Stimulated activated naive B cell treated with anti-CD40 and anti-IgM and Interleukin-4, amounts not matched to agents 10 μg/mL and 1 μg/mL and 100 μg/mL, for 72 hours (primary cell): Measurements from ENCODE around the gene DCST1.
A peak's percentile ranks its signal among the peaks of the same experiment; 100 is the strongest.

ENCODE experiments used
- ATAC-seq, 2 donors: fragments of 150-1000 bp; cut with Tn5 transposase; replicated peaks; 2 replicates each; pipeline ENCODE4 v1.10.0; 2021; ENCODE audit warnings: moderate library complexity in 1 of 2
- DNase-seq: peaks from one replicate; pipeline ENCODE4 v3.0.0; 2021
- H3K27ac Mint-ChIP-seq: one replicate; pipeline ENCODE4 v1.8.0; 2022; ENCODE audit warnings: mild to moderate bottlenecking, mixed read lengths
- H3K27me3 Mint-ChIP-seq, 2 donors: one replicate each; pipeline ENCODE4 v1.8.0; 2022; ENCODE audit warnings: mixed read lengths in 2 of 2
- H3K36me3 Mint-ChIP-seq, 2 donors: one replicate each; pipeline ENCODE4 v1.8.0; 2022; ENCODE audit warnings: mixed read lengths in 2 of 2, mild to moderate bottlenecking in 1 of 2
- H3K4me1 Mint-ChIP-seq, 2 donors: one replicate each; pipeline ENCODE4 v1.8.0; 2022; ENCODE audit warnings: mixed read lengths in 2 of 2, mild to moderate bottlenecking in 1 of 2
- H3K4me3 Mint-ChIP-seq, 2 donors: one replicate each; pipeline ENCODE4 v1.8.0; 2022; ENCODE audit warnings: mild to moderate bottlenecking in 2 of 2, mixed read lengths in 2 of 2, moderate library complexity in 1 of 2
- H3K9me3 Mint-ChIP-seq, 2 donors: one replicate each; pipeline ENCODE4 v1.8.0; 2022; ENCODE audit warnings: mixed read lengths in 2 of 2, mild to moderate bottlenecking in 1 of 2

DCST1 gene

GRCh38 chr1:155043301-155043702, 9.7 kb downstream of the DCST1 start:
- DNase-seq (no peak), ATAC-seq (no peak)
- Mint-ChIP-seq H3K4me1 (peaks cover 9 to 11% of the 10 kb centered on the region in 2 donors), H3K36me3 (no peaks in the 10 kb centered on the region), H3K9me3 (no peaks in the 10 kb centered on the region), H3K27ac (no peak overlapping the region), H3K27me3 (peaks cover 9 to 19% of the 10 kb centered on the region in 2 donors), H3K4me3 (no peak overlapping the region)

- ATAC-seq, result no peak
- Mint-ChIP-seq H3K4me1 (peaks cover 9 to 11% of the 10 kb centered on the region in 2 donors), H3K4me3 (no peak overlapping the region), H3K27me3 (peaks cover 5 to 14% of the 10 kb centered on the region in 2 donors), H3K36me3 (no peaks in the 10 kb centered on the region), H3K27ac (no peak overlapping the region), H3K9me3 (no peaks in the 10 kb centered on the region)
- no peak for DNase-seq
These were observed 10.2 kb downstream of the DCST1 start for GRCh38 chr1:155043793-155044192.

DNA sequence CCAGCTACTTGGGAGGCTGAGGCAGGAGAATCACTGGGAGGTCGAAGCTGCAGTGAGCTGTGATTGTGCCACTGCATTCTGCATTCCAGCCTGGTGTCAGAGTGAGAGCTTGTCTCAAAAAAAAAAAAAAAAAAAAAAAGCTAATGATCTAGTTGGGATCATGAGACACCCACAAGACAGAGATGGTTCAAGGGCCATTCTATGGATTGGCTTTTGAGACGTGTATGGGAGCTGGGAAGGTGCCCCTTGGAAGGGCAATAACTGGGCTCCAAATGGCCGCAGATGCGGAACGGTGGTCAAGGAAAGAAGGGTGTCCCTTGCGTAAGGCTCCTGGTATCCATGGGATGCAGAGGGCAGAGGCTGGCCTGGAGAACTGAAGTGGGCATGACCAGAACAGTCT, 10.7 kb downstream of the DCST1 start:
- H3K27me3 Mint-ChIP-seq, result peaks cover 2 to 9% of the 10 kb centered on the region in 2 donors
- no peak overlapping the region for H3K4me3 Mint-ChIP-seq
- no peak for ATAC-seq
- H3K36me3 Mint-ChIP-seq, result no peaks in the 10 kb centered on the region
- H3K27ac Mint-ChIP-seq, result no peak overlapping the region
- DNase-seq, result no peak
- H3K4me1 Mint-ChIP-seq, result peaks cover 9 to 11% of the 10 kb centered on the region in 2 donors
- H3K9me3 Mint-ChIP-seq, result no peaks in the 10 kb centered on the region

DNA sequence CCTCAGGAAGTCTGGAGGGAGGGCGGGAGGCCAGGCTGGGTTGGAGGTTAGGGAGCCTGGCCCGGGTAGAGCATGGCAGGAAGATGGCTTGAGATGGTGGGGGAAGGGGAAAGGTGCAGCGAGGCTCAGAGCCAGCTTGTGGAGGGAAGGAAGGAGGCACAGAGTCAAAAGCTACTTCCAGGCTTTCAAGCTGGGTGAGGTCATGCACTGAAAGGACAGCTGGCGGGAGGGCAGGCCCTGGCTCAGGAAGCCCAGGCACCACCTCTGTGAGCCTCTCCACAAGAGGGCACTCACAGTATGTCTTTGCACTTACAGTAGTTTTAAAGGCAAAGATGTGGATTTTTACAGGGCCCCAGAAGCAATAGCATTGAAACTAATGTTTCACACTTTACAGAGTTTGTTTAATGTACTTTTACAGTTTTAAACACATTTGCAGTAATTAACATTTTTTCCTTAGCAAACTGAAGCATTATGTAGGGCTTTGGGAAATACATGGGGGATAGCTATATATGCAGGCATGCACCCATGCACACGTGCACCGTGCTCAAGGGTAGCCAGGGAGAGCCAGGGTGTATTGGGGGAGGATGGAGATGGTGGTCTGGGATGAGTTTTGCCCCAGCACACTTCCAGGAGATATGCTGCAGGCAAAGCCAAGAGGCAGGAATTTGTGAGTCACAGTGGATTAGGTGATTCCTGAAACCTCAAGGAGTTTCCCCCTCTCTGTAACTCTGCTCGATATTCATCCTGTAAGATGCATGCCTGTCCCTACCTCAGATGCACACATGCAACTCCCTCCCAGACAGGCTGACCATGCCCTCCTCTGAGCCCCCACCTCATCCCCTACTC, 11.4 kb downstream of the DCST1 start:
- DNase-seq (peak; percentile 32), ATAC-seq (peak; percentile 96)
- Mint-ChIP-seq H3K4me3 (no peak overlapping the region), H3K27me3 (peaks cover 0 to 6% of the 10 kb centered on the region in 2 donors), H3K36me3 (no peaks in the 10 kb centered on the region), H3K9me3 (no peaks in the 10 kb centered on the region), H3K4me1 (peaks cover 15% of the 10 kb centered on the region in 2 donors), H3K27ac (no peak overlapping the region)

- ATAC-seq (no peak), DNase-seq (no peak)
- H3K4me3 Mint-ChIP-seq, result no peak overlapping the region
- H3K27ac Mint-ChIP-seq, result no peak overlapping the region
- no peaks in the 10 kb centered on the region for H3K27me3 Mint-ChIP-seq
- H3K4me1 Mint-ChIP-seq, result peaks cover 36 to 43% of the 10 kb centered on the region in 2 donors
- no peaks in the 10 kb centered on the region for H3K9me3 Mint-ChIP-seq
- H3K36me3 Mint-ChIP-seq, result no peaks in the 10 kb centered on the region
These were observed 15.1 kb downstream of the DCST1 start for GRCh38 chr1:155048449-155049334.

- DNase-seq, result no peak
- Mint-ChIP-seq H3K4me1 (peaks cover 30 to 37% of the 10 kb centered on the region in 2 donors), H3K4me3 (peak overlapping the region; percentile 83 to 89), H3K27ac (peak overlapping the region; percentile 31), H3K36me3 (peaks cover 0 to 4% of the 10 kb centered on the region in 2 donors), H3K9me3 (no peaks in the 10 kb centered on the region), H3K27me3 (no peaks in the 10 kb centered on the region)
- no peak for ATAC-seq
These were observed 16.3 kb downstream of the DCST1 start for GRCh38 chr1:155049651-155050559.

GRCh38 chr1:155050560-155051341, 17.1 kb downstream of the DCST1 start, which contains the start of gene ADAM15:
TSS of gene ADAM15 (plus strand) at chr1:155051316. CDS start at chr1:155051387, 71 bp downstream.
- H3K27ac Mint-ChIP-seq, result peak within 1 kb of the TSS; percentile 86
- peaks cover 25 to 34% of the 10 kb centered on the region in 2 donors for H3K4me1 Mint-ChIP-seq
- no peaks in the 10 kb centered on the region for H3K27me3 Mint-ChIP-seq
- ATAC-seq, result peak; percentile 80 to 83
- DNase-seq, result peak; percentile 67
- peaks cover 5 to 9% of the 10 kb centered on the region in 2 donors for H3K36me3 Mint-ChIP-seq
- H3K9me3 Mint-ChIP-seq, result no peaks in the 10 kb centered on the region
- peak within 1 kb of the TSS; percentile 86 to 89 for H3K4me3 Mint-ChIP-seq

DNA sequence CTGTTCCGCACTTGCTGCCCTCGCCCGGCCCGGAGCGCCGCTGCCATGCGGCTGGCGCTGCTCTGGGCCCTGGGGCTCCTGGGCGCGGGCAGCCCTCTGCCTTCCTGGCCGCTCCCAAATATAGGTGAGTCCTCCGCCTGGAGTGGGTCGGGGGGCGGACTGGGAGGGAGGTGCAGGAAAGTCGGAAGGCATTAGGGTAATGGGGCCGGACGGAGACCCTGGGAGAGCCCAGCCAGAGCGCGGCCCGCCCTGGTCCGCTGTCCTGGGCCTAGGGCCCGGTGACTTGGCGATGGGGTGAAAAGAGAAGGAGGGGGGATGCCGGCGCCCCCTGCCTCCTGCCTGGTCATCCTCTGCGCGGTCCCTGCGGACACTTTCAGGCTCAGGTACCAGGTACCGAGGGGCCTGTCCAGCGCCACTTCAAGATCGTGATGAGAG, 17.7 kb downstream of the DCST1 start:
- peak; percentile 14 to 18 for ATAC-seq
- Mint-ChIP-seq H3K36me3 (peaks cover 11 to 15% of the 10 kb centered on the region in 2 donors), H3K4me1 (peaks cover 25 to 34% of the 10 kb centered on the region in 2 donors), H3K4me3 (peak overlapping the region; percentile 86), H3K9me3 (no peaks in the 10 kb centered on the region), H3K27me3 (no peaks in the 10 kb centered on the region), H3K27ac (no peak overlapping the region)
- DNase-seq, result no peak

DNA sequence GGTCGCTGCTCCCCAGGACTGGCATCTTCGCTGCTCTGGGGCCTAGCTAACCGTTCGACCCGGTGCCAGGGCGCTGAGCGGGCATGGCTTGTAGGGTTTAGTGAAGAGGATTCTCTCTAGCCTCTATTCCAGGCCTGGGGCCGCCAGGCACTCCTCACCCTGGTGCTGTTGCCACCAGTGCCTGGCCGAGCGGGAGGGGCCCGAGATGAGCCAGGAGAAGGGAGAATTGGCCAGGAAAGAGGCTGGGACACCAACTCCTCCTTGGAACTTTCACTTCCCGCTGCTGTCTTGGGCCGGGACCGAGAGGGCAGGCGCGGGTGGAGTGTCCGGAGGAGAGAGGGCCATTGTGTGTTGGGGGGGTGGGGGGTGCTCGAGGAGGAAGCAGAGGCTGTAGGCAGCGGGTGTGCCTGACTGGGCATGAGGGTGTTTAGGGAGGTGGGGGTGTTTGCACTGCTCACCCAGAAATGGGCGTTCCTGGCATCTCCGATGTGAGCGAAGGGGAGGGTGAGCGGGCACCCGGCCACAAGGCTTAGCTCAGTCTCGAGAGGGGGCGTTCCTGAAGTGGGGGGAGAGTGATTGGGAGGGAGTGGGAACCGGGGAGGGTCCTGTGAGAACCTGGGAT, 18.3 kb downstream of the DCST1 start:
- no peak for DNase-seq
- Mint-ChIP-seq H3K9me3 (no peaks in the 10 kb centered on the region), H3K27ac (peak overlapping the region; percentile 14), H3K4me3 (peak overlapping the region; percentile 86), H3K4me1 (peaks cover 25 to 34% of the 10 kb centered on the region in 2 donors), H3K27me3 (no peaks in the 10 kb centered on the region), H3K36me3 (peaks cover 16 to 18% of the 10 kb centered on the region in 2 donors)
- ATAC-seq, result peak; percentile 46 to 52

- Mint-ChIP-seq H3K27me3 (no peaks in the 10 kb centered on the region), H3K36me3 (peaks cover 20 to 22% of the 10 kb centered on the region in 2 donors), H3K9me3 (no peaks in the 10 kb centered on the region), H3K27ac (no peak overlapping the region), H3K4me1 (peaks cover 25 to 34% of the 10 kb centered on the region in 2 donors), H3K4me3 (peak overlapping the region; percentile 86)
- no peak for DNase-seq
- no peak for ATAC-seq
These were observed 19.1 kb downstream of the DCST1 start for GRCh38 chr1:155052439-155053395.

- Mint-ChIP-seq H3K36me3 (peaks cover 29 to 31% of the 10 kb centered on the region in 2 donors), H3K4me1 (peaks cover 25 to 34% of the 10 kb centered on the region in 2 donors), H3K9me3 (no peaks in the 10 kb centered on the region), H3K4me3 (no peak overlapping the region), H3K27ac (no peak overlapping the region), H3K27me3 (no peaks in the 10 kb centered on the region)
- no peak for DNase-seq
- ATAC-seq, result no peak
These were observed 20.0 kb downstream of the DCST1 start for GRCh38 chr1:155053531-155054105.
